Stimulated activated CD4-positive, alpha-beta T cell treated with anti-CD3 and anti-CD28 coated beads, Interleukin-1b, Interleukin-23, amount 100 ng/mL, for 24 hours (primary cell): ENCODE measurements around the gene SLC41A3.

Experiments used
- DNase-seq, 4 experiments: peaks; one replicate each; pipeline ENCODE4 v3.0.0-alpha.2; 2020; ENCODE audit warnings: low read depth in 4 of 4, low spot score in 1 of 4

SLC41A3 gene

DNA sequence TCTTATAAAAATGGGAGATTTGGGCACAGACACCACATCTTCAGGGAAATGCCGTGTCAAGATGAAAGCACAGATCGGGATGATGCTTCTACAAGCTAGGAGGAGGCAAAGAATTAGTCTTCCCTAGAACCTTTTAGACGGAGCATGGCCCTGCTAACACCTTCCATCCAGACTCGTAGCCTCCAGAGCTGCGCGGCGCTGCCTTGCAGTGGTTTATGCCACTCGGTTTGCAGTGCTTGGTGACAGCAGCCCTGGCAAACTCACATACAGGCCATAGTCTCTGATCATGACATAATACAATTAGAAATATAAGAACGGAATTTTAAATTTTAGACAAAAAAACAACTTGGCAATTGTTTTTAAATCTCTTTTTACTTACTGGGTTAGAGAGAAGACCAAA lies 37.1 kb upstream of the SLC41A3 start:
- DNase-seq: no peak

DNA sequence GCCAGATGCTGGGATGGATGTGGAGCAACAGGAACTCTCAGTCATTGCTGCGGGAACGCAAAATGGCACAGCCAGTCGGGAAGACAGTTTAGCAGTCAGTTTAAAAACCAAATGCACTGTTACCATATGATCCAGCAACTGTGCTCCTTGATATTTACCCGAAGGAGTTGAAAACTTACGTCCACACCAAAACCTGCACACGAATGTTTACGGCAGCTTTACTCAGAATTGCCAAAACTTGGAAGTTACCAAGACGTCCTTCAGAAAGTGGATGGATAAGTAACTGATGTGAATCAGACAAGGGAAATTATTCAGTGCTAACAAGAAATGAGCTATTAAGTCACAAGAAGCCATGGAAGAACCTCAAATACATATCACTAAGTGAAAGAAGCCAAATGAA lies 36.1 kb upstream of the SLC41A3 start:
- no peak for DNase-seq

DNA sequence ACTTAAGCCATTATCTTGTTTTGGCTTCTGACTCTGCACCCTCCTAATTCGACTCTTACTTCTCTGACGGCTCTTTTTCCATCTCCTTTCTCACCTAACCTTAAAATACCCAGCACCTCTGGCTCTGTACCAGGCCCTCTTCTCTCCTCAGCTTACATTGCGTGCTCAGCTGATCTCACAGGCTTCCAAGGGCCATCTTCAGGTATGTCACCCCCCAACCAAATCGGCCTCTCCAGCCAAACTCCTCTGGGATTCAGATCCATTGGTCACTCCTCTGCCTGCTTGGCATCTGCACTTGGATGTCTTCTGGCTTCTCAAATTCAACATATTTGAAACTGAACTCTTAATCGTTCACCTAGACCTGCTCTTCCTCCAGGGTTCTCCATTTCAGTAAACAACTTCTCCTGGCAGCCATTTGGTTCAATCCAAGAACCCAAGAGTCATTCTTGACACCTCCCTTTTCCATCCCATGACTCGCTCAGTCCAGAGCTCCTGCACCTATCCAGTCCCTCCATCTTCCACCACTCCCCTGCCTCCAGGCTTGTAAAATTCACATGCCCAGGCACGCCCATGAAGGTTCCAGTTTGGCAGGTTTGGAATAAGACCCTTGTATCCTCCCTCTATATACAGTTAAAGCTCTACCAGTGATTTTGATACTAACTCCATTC lies 35.2 kb upstream of the SLC41A3 start:
- DNase-seq: no peak

- DNase-seq: no peak
Measured at GRCh38 chr3:126118591-126118990, 34.7 kb upstream of the SLC41A3 start.

DNA sequence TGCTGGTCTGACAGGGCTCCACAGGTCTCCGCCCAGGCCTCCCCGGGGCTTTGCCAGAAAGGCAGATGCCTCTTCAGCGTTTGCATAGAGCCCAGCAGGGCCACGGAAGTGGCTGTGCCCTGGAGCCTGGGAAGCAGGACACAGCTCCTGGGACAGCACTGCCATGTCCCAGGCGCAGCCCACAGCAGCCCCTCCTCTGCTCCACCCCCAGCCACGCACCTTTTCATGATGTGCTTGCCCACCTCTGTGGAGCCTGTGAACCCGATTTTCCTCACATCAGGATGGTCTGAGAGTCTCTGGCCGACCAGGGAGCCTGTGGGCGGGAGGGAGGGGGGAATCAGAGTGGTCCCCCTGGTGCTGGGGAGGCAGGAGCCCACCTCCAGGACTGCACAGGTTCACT lies 33.9 kb upstream of the SLC41A3 start:
- no peak for DNase-seq

DNA sequence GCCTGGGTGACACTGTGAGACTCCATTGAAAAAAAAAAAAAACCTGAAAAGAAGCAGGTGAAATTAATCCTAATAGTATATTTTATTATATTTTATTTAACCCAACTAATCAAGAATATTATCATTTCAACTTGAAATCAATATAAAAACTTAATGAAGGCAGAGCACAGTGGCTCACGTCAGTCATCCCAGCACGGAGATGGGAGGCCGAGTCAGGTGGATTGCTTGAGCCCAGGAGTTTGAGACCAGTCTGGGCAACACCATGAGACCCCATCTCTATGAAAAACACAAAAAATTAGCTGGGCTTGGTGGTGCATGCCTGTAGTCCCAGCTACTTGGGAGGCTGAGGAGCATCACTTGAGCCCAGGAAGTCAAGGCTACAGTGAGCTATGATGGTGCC lies 33.3 kb upstream of the SLC41A3 start:
- DNase-seq: no peak

DNA sequence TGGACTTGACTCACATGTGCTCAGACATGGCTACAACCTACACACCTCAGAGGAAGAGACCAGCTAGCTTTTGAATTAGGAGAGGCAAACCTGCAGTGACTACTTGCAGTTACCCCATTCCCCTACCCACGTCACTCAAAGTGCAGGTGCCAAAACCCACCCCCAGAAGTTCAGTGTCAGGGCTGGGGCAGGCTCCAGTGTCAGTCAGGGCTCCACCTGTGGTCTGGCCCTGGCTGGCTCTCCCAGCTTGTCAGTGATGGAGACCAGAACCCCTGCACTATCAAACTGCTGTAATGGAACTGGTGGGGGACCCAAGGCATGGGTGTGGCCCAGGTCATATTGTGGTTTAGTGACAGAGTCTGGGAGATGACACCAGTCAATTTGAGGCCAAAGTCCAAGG lies 32.6 kb upstream of the SLC41A3 start:
- DNase-seq: no peak

DNA sequence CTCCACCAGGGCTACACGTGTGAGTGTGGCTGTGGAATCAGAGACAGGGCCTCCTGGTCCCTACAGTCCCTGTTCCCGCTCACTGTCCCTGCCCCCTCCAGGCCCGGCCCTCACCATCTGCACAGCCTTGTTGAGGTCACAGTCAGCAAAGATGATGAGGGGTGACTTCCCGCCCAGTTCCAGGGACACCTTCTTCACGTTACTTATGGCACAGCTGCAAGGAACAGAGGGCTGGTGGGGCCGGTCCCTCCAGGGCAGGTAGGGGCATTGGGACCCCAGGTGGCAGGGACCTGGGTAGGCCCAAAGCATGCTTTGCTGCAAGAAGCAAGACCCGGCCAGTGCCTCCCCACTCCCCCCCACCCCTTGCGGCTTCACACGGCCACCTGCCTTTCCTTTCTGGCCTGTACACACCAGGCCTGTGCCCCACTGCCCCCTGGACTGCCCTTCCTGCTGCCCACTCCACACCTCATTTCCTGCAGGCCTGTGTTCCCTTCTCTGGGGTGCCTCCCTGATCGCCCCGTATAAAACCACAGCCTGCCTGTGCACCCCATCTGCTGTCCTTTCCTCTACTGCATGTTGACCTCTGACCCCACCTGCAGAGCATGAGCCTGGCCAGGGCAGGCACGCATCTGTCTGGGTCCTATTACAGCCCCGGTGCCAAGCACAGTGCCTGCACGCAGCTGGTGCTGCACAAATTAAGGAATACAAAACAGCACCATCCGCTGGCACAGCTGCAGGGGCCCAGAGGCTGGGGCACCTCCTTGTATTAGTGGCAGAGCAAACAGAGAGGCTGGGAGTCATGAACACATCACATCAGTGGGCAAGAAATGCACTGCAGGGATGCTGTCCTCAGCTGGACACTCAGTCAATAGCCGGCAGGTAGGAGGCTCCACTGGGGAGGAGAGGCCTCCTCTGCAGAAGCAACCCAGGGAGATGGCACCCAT lies 30.8 kb upstream of the SLC41A3 start:
- DNase-seq: no peak

- DNase-seq: no peak
Measured at GRCh38 chr3:126113733-126114442, 30.0 kb upstream of the SLC41A3 start.

DNA sequence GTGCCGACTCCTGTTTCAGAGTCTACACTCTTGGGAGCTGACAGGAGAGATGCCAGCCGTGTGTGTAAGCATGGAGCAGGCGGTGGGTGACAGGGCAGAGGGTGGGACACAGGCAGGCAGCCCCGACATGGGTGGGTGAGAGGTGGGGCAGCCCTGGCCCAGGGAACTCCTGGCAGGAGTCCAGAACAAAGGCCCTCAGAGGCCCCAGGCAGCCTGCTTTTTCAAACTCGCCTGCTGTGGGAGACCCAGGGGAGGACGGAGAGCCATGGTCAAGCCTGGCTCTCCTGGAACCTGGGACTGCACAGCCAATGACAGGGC lies 29.3 kb upstream of the SLC41A3 start:
- no peak for DNase-seq

DNA sequence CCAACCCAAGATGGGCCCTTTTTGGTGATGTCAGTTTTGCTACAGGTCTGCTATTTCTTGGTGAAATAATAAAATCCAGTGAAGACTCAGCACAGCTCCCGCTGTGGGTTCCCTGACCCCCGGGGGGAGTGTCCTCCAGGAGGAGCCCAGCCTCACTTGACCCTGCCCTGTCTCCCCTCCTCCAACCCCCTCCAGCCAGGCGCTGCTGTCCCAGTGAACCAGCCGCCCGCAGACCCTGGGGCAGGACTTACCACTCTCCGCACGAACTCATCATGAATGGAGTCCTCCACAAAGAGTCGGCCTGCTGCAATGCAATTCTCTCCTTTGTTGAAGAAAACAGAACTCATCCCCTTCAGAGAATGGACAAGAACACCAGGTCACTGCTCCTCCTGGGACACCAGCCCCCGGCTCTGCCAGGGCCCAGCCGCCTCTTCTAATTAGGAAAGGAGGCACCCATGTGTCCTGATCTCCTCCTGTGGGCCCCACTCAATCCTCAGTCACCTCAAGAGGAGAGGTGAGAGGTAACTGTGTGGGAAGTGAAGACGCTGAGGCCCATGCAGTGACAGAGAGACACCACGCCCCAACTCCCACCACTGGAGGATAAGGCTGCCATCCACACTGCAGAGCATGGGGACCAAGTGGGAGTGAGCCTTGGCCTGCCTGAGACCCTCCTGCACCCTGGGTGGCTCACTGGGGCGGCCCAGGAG lies 28.8 kb upstream of the SLC41A3 start:
- no peak for DNase-seq

DNA sequence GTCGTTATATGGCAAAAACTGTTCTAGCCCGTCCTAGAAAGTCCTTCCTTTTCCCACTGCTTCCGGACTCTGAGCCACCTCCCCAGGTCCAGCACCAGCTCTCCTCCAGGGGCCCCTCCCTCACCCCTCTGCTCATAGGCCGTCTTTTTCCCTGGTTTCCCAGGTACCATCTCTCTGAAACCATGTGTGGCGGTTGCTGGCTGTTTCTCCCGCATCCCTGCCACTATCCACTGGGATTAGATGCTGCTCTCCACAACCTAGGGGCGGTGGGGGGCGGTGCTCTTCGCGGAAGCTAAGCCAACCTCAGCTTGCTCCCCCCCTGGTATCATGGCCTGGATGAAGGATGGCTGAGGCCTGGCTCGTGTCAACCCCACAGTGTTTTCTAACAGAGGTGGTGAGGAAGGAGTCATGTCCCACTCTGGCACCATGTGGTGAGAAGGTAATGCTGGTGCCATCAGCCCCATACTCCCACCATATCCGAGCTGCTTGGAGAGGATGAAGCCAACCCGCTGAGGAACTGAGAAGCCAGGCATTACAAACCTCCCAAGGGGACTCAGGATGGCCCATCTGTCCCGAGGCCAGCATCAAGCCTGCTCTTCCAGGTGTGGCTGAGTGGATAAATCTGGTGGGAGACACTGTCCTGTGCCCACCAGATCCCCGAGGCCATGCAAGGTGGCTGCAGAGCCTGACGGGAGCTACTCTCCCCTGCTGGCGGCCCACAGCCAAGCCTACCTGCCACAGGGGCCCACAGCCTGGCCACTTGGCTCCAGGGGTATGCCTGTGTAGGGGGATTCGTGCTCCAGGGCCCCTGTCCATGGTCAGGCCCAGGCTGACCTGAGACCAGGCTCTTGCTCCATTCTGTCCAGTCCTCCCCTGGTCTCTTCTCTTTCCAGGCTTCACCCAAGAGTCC lies 27.9 kb upstream of the SLC41A3 start:
- DNase-seq: no peak

- DNase-seq: no peak
Measured at GRCh38 chr3:126111126-126111551, 27.2 kb upstream of the SLC41A3 start.

DNA sequence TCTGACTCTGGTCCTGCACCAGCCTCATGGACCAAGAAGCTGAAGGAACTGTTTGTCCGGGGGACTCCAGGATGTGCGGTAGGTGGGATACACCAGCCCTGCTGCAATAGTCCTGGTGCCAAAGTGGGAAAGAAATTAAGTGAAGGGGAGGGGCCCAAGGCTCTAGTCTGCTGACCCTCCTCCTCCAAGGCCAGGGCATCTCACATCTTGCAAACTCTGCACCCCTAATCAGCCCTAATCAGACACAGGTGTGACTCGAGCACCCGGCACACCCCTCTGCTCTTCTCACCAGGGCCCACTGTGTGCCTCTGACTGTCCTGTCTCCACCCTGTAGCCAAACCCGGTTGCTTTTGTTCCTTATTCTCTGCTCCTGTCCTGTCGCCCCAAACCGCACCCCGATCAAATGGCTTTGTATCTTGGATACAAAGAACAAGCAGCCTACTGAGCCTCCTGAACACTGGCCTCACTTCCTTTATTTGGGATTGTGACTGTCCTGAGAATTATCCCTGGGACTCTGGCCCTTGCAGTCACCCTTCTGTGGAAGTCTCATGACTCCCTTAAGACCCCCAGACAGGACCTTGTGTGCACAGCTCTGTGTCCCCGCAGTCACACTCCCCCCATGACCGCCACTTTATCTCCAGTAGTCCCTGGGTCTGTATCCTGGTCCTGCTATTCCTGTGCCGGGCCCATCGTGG lies 26.7 kb upstream of the SLC41A3 start:
- DNase-seq: no peak

DNA sequence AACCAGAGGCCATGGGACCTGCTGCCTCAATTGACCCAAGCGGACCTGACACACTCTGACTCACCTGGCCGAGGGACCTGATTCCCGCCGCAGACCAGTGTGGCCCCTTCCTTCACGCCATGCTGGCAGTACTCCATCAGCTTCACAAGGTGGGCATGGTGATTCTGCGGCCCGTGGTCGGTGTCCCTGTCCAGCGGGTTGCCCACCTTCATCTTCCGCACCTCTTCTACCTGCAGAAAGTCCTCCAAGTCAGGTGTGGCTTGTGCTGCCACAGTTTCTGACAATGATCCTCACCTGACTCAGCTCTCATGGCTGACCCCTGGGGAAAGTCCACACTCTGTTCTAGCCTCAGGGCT lies 25.9 kb upstream of the SLC41A3 start:
- no peak for DNase-seq

DNA sequence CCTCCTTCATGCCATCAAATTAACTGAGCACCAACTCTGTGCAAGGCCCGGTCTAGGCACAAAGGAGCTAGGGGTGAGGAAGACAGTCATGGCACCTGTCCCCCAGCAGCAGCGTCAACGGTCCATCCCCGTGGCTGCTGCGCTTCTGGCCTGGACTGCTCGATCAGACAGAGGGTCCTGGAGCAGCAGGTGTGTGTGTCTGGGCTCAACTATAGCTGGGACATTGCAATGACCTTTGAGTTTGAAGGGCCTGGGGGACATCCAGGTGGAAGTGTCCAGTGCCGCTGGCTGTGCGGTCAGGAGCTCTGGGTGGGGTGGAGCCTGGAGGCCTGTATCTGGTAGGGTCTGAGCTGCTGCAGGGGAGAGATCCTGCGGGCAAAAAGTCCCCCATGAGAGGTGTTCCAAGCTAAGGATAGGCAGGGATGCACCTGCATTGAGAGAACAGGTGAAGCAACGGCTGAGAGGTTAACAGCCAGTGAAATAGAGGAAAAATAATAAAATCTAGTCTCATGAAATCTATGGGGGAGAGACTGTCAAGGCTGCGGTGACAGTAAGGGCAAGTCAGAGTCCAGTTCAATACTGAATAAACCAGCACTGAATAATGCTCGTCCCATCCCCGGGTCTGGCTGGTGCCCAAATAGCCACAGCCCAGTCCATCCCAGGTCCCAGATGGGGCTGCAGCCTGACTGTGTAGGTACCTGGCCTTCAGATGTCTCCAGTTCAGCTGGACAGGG lies 25.4 kb upstream of the SLC41A3 start:
- no peak for DNase-seq

DNA sequence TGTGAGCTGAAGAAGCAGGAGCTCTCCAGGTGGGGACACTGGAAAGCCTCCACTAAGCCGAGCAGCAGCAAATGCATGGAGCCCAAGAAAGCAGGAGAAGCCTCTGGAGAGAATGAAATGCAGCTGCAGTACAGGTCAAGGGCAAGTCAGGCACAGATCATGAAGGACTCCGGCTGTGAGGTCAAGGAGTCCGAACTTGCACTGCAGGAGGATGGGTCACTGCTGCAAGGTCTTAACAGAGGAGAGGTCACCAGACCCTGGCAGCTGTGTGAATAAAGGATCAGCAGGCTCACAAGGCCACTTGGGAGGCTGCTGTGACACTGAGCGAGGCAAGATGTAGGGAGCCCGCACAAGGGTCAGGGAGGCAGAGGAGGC lies 24.7 kb upstream of the SLC41A3 start:
- no peak for DNase-seq

- no peak for DNase-seq
Measured at GRCh38 chr3:126107957-126108675, 24.2 kb upstream of the SLC41A3 start.
